IPS-NIHi11 (cell line): ENCODE measurements around the gene CDS2.

Source experiments
- DNase-seq: peaks from one replicate; pipeline ENCODE4 v3.0.0; 2012; ENCODE audit warnings: mixed read lengths, low spot score

Gene CDS2

GRCh38 chr20:5181958-5182357 is 55.1 kb downstream of the CDS2 start:
- no peak for DNase-seq

- no peak for DNase-seq
These were observed 55.9 kb downstream of the CDS2 start for GRCh38 chr20:5182615-5183254.

- DNase-seq: no peak
These were observed 57.1 kb downstream of the CDS2 start for GRCh38 chr20:5183731-5184474.

GRCh38 chr20:5184684-5185083 is 57.9 kb downstream of the CDS2 start:
- DNase-seq: no peak

- DNase-seq: no peak
These were observed 60.3 kb downstream of the CDS2 start for GRCh38 chr20:5187122-5187521.

- no peak for DNase-seq
These were observed 61.9 kb downstream of the CDS2 start for GRCh38 chr20:5188736-5189135.

- DNase-seq: no peak
These were observed 63.1 kb downstream of the CDS2 start for GRCh38 chr20:5189917-5190316.

GRCh38 chr20:5190444-5190843 is 63.6 kb downstream of the CDS2 start:
- no peak for DNase-seq

- peak; percentile 69 for DNase-seq
These were observed 65.2 kb downstream of the CDS2 start for GRCh38 chr20:5191829-5192569.

- no peak for DNase-seq
These were observed 66.0 kb downstream of the CDS2 start for GRCh38 chr20:5192570-5193431.

GRCh38 chr20:5195655-5196054 is 68.8 kb downstream of the CDS2 start:
- no peak for DNase-seq

GRCh38 chr20:5196149-5196548 is 69.3 kb downstream of the CDS2 start:
- DNase-seq: no peak

GRCh38 chr20:5197270-5197827 is 70.5 kb downstream of the CDS2 start:
- no peak for DNase-seq

- DNase-seq: no peak
These were observed 71.2 kb downstream of the CDS2 start for GRCh38 chr20:5197847-5198650.

GRCh38 chr20:5198651-5198924 is 71.8 kb downstream of the CDS2 start:
- no peak for DNase-seq

GRCh38 chr20:5203380-5203779 is 76.6 kb downstream of the CDS2 start:
- DNase-seq: no peak

GRCh38 chr20:5205348-5206210 is 78.8 kb downstream of the CDS2 start:
- peak; percentile 89 for DNase-seq

GRCh38 chr20:5207138-5207537 is 80.3 kb downstream of the CDS2 start:
- DNase-seq: no peak

GRCh38 chr20:5211803-5212714 is 85.3 kb downstream of the CDS2 start:
- no peak for DNase-seq
